Ectodermal cell (in vitro differentiated cells): Measurements from ENCODE around the gene L3MBTL4.

Source experiments
- H3K27ac ChIP-seq: 2 replicates; pipeline ENCODE4 v1.7.0; 2013; ENCODE audit warnings: mild to moderate bottlenecking, low read depth, low read length; ENCODE audit not compliant: insufficient read depth, poor library complexity, severe bottlenecking
- H3K27me3 ChIP-seq: 2 replicates; pipeline ENCODE4 v1.7.0; 2013; ENCODE audit warnings: mild to moderate bottlenecking, low read length; ENCODE audit not compliant: insufficient read depth, control insufficient read depth, poor library complexity, severe bottlenecking
- H3K36me3 ChIP-seq: one replicate; pipeline ENCODE4 v1.7.0; 2013; ENCODE audit warnings: low read length; ENCODE audit not compliant: control insufficient read depth, insufficient read depth
- H3K4me1 ChIP-seq: one replicate; pipeline ENCODE4 v1.7.0; 2013; ENCODE audit warnings: low read length; ENCODE audit not compliant: control insufficient read depth, insufficient read depth
- H3K4me3 ChIP-seq: 2 replicates; pipeline ENCODE4 v1.7.0; 2013; ENCODE audit warnings: low read depth, low read length, control low read depth; ENCODE audit not compliant: insufficient read depth
- H3K9me3 ChIP-seq: 2 replicates; pipeline ENCODE4 v1.7.0; 2013; ENCODE audit warnings: mild to moderate bottlenecking, low read length, moderate library complexity; ENCODE audit not compliant: control insufficient read depth
- WGBS, 2 experiments: methylation state at CpG; one replicate each; pipeline ENCODE4 v1.1.7; 2013; ENCODE audit warnings: missing lambda C conversion rate in 2 of 2; 5-methylcytosine and 5-hydroxymethylcytosine counted together

The L3MBTL4 gene

GRCh38 chr18:5967666-5968065 is 447.0 kb downstream of the L3MBTL4 start:
- H3K4me3 ChIP-seq: no peak overlapping the region
- peaks cover 6% of the 10 kb centered on the region for H3K4me1 ChIP-seq
- H3K36me3 ChIP-seq: no peaks in the 10 kb centered on the region
- no peaks in the 10 kb centered on the region for H3K9me3 ChIP-seq
- no peaks in the 10 kb centered on the region for H3K27me3 ChIP-seq
- WGBS, 2 experiments: 94 to 95% methylated on average over 8 of the region's 8 CpGs
- H3K27ac ChIP-seq: no peak overlapping the region

- H3K4me1 ChIP-seq: peaks cover 6% of the 10 kb centered on the region
- no peaks in the 10 kb centered on the region for H3K27me3 ChIP-seq
- H3K27ac ChIP-seq: no peak overlapping the region
- H3K36me3 ChIP-seq: no peaks in the 10 kb centered on the region
- H3K9me3 ChIP-seq: no peaks in the 10 kb centered on the region
- WGBS, 2 experiments: 95 to 97% methylated on average over 8 of the region's 8 CpGs
- no peak overlapping the region for H3K4me3 ChIP-seq
Measured at GRCh38 chr18:5967007-5967406, 447.7 kb downstream of the L3MBTL4 start.

GRCh38 chr18:5966514-5966913 is 448.2 kb downstream of the L3MBTL4 start:
- H3K4me1 ChIP-seq: peaks cover 6% of the 10 kb centered on the region
- no peak overlapping the region for H3K27ac ChIP-seq
- H3K4me3 ChIP-seq: no peak overlapping the region
- H3K36me3 ChIP-seq: no peaks in the 10 kb centered on the region
- WGBS, 2 experiments: 94% methylated on average over 4 of the region's 4 CpGs
- H3K9me3 ChIP-seq: no peaks in the 10 kb centered on the region
- H3K27me3 ChIP-seq: no peaks in the 10 kb centered on the region

GRCh38 chr18:5964996-5965395 is 449.7 kb downstream of the L3MBTL4 start:
- Histone ChIP-seq H3K9me3 (no peaks in the 10 kb centered on the region), H3K36me3 (no peaks in the 10 kb centered on the region), H3K27ac (no peak overlapping the region), H3K4me3 (no peak overlapping the region), H3K27me3 (no peaks in the 10 kb centered on the region), H3K4me1 (peaks cover 6% of the 10 kb centered on the region)
- WGBS, 2 experiments: 17 to 21% methylated on average over 2 of the region's 2 CpGs

- peaks cover 6% of the 10 kb centered on the region for H3K4me1 ChIP-seq
- 81 to 86% methylated on average over 4 to 5 of the region's 5 CpGs for WGBS, 2 experiments
Measured at GRCh38 chr18:5964596-5964995, 450.1 kb downstream of the L3MBTL4 start.

GRCh38 chr18:5964108-5964507 is 450.6 kb downstream of the L3MBTL4 start:
- H3K27ac ChIP-seq: no peak overlapping the region
- no peak overlapping the region for H3K4me3 ChIP-seq
- 91 to 92% methylated on average over 8 of the region's 8 CpGs for WGBS, 2 experiments
- H3K4me1 ChIP-seq: peaks cover 6% of the 10 kb centered on the region
- no peaks in the 10 kb centered on the region for H3K9me3 ChIP-seq
- H3K36me3 ChIP-seq: no peaks in the 10 kb centered on the region
- no peaks in the 10 kb centered on the region for H3K27me3 ChIP-seq

More at GRCh38 chr18:5964596-5964995, 450.1 kb downstream of the L3MBTL4 start:
- no peaks in the 10 kb centered on the region for H3K36me3 ChIP-seq
- no peak overlapping the region for H3K27ac ChIP-seq
- no peaks in the 10 kb centered on the region for H3K27me3 ChIP-seq
- no peak overlapping the region for H3K4me3 ChIP-seq
- no peaks in the 10 kb centered on the region for H3K9me3 ChIP-seq

GRCh38 chr18:5963267-5963666 is 451.4 kb downstream of the L3MBTL4 start:
- Histone ChIP-seq H3K4me1 (peaks cover 6% of the 10 kb centered on the region), H3K27ac (no peak overlapping the region), H3K27me3 (no peaks in the 10 kb centered on the region), H3K9me3 (no peaks in the 10 kb centered on the region), H3K36me3 (no peaks in the 10 kb centered on the region), H3K4me3 (no peak overlapping the region)
- WGBS, 2 experiments: 94 to 98% methylated on average over 7 of the region's 7 CpGs

GRCh38 chr18:5962362-5962761 is 452.3 kb downstream of the L3MBTL4 start:
- H3K27me3 ChIP-seq: no peaks in the 10 kb centered on the region
- 96 to 97% methylated on average over 6 of the region's 6 CpGs for WGBS, 2 experiments
- H3K4me1 ChIP-seq: peaks cover 6% of the 10 kb centered on the region
- no peak overlapping the region for H3K4me3 ChIP-seq
- no peak overlapping the region for H3K27ac ChIP-seq
- no peaks in the 10 kb centered on the region for H3K9me3 ChIP-seq
- no peaks in the 10 kb centered on the region for H3K36me3 ChIP-seq

GRCh38 chr18:5961828-5962150 is 452.9 kb downstream of the L3MBTL4 start:
- H3K36me3 ChIP-seq: no peaks in the 10 kb centered on the region
- H3K9me3 ChIP-seq: no peaks in the 10 kb centered on the region
- WGBS, 2 experiments: 92 to 95% methylated on average over 3 of the region's 3 CpGs
- H3K4me3 ChIP-seq: no peak overlapping the region
- no peaks in the 10 kb centered on the region for H3K27me3 ChIP-seq
- peaks cover 6% of the 10 kb centered on the region for H3K4me1 ChIP-seq
- H3K27ac ChIP-seq: no peak overlapping the region

GRCh38 chr18:5961097-5961827 is 453.4 kb downstream of the L3MBTL4 start:
- 74 to 77% methylated on average over 10 of the region's 10 CpGs for WGBS, 2 experiments
- Histone ChIP-seq H3K9me3 (no peaks in the 10 kb centered on the region), H3K36me3 (no peaks in the 10 kb centered on the region), H3K27ac (no peak overlapping the region), H3K27me3 (no peaks in the 10 kb centered on the region), H3K4me3 (no peak overlapping the region), H3K4me1 (peaks cover 6% of the 10 kb centered on the region)

- Histone ChIP-seq H3K36me3 (no peaks in the 10 kb centered on the region), H3K4me3 (no peak overlapping the region), H3K4me1 (no peaks in the 10 kb centered on the region), H3K9me3 (no peaks in the 10 kb centered on the region), H3K27ac (no peak overlapping the region), H3K27me3 (no peaks in the 10 kb centered on the region)
- 90 to 92% methylated on average over 6 of the region's 6 CpGs for WGBS, 2 experiments
Measured at GRCh38 chr18:5958822-5959221, 455.9 kb downstream of the L3MBTL4 start.
